Measurements from ENCODE around the gene ANTKMT. TPM values are rescaled to one million over a fixed set of nuclear protein-coding genes. Genes with fewer than 3 reads are reported as not detected.
A peak's percentile ranks its signal among the peaks of the same experiment; 100 is the strongest.

ANTKMT gene
- total RNA-seq, 4 donors from 2014 or later, result 43.7 to 98.7 (median 78.6) TPM

DNA sequence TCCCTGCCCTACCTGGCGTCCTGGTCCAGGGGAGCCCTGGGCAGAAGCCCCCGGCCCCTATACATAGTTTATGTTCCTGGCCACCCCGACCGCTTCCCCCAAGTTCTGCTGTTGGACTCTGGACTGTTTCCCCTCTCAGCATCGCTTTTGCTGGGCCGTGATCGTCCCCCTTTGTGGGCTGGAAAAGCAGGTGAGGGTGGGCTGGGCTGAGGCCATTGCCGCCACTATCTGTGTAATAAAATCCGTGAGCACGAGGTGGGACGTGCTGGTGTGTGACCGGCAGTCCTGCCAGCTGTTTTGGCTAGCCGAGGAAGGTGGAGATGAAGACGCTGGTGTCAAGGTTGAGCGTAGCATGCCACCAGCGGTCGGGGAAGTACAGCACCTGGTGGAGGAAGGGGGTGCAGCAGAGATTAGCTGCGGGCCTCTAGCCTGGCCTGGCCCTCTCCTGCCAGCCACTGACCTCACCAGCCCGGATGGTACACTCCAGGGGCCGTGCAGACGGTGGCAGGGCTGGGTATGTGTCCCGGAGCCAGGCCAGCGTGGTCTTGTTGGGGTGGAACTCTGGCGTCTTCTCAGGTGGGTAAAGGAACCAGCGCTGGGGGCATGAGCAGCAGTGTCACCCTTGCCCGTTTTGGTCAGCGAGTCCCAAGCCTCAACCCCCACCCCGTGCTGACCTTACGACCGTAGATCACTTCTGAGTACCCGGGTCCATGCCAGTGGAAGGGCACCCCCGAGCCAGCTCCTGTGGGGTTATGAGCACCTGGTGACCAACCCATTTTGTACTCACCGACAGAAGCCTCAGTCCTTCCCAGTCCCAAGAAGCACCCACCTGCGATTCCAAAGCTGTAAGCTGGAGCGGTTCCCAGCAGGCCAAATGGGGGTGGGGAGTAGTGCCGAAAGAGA lies 38.2 kb upstream of the ANTKMT start:
- TF ChIP-seq POLR2A (IDR thresholded peaks at IDR 0.05) (no peak), EP300 (IDR thresholded peaks at IDR 0.05) (no peak)
- TF ChIP-seq, protein P1, sequence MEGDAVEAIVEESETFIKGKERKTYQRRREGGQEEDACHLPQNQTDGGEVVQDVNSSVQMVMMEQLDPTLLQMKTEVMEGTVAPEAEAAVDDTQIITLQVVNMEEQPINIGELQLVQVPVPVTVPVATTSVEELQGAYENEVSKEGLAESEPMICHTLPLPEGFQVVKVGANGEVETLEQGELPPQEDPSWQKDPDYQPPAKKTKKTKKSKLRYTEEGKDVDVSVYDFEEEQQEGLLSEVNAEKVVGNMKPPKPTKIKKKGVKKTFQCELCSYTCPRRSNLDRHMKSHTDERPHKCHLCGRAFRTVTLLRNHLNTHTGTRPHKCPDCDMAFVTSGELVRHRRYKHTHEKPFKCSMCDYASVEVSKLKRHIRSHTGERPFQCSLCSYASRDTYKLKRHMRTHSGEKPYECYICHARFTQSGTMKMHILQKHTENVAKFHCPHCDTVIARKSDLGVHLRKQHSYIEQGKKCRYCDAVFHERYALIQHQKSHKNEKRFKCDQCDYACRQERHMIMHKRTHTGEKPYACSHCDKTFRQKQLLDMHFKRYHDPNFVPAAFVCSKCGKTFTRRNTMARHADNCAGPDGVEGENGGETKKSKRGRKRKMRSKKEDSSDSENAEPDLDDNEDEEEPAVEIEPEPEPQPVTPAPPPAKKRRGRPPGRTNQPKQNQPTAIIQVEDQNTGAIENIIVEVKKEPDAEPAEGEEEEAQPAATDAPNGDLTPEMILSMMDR (IDR thresholded peaks at IDR 0.05), result no peak
- 82 to 85% methylated on average over 34 to 36 of the region's 36 CpGs for WGBS, 2 donors
- Histone ChIP-seq H3K36me3 (peaks cover 0 to 49% (median 15%) of the 10 kb centered on the region in 3 donors), H3K9me3 (no peaks in the 10 kb centered on the region), H3K4me3 (no peak overlapping the region), H3K4me1 (peaks cover 0 to 65% (median 41%) of the 10 kb centered on the region in 4 donors), H3K27me3 (no peaks in the 10 kb centered on the region), H3K27ac (no peak overlapping the region)
- no peak for DNase-seq (ENCODE audit: low spot score in 2 of 2)

DNA sequence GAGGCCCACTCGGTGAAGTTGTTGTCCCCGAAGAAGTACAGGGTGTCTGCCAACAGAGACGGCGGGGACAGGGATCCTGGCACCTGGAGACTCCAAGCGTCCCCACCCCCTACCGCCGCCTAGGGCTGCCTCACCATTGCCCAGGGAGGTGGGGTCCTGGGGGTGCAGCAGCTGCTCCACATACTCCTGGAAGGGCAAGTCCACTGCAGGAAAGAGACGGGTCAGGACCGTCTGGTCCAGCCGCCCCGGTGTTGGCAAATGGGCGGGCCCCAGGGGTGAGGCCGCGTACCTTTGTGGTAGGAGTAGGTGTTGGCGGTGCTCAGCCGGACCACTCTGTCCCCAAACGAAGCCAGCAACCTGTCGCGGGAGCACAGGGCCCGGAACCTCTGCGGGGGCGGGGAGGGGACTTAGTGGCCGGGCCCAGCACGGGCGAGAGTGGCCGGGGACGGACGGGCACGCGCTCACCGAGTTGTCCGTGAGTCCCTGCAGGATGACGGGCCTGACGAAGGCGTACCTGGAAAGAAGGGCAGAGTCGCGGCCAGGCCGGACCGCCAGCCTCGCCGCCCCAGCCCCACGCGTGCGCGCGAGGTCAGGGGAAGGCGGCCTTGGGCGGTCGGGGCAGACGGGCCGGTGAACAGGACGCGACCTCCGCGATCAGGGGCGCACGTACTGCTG lies 37.4 kb upstream of the ANTKMT start:
- H3K4me3 ChIP-seq, result peak overlapping the region; percentile 56 to 84 (median 72)
- TF ChIP-seq, protein P1 (IDR thresholded peaks at IDR 0.05), result no peak
- no peak for TF ChIP-seq EP300 (IDR thresholded peaks at IDR 0.05)
- TF ChIP-seq POLR2A (IDR thresholded peaks at IDR 0.05), result no peak
- peaks cover 0 to 73% (median 39%) of the 10 kb centered on the region in 4 donors for H3K4me1 ChIP-seq
- H3K27ac ChIP-seq, result peak overlapping the region in 2 of 4 donors; percentile 76 to 84
- WGBS, 2 donors, result 17 to 43% methylated on average over 17 to 55 of the region's 57 CpGs
- H3K9me3 ChIP-seq, result no peaks in the 10 kb centered on the region
- DNase-seq (ENCODE audit: low spot score in 2 of 2), result no peak
- no peaks in the 10 kb centered on the region for H3K27me3 ChIP-seq
- peaks cover 0 to 53% (median 15%) of the 10 kb centered on the region in 3 donors for H3K36me3 ChIP-seq

DNA sequence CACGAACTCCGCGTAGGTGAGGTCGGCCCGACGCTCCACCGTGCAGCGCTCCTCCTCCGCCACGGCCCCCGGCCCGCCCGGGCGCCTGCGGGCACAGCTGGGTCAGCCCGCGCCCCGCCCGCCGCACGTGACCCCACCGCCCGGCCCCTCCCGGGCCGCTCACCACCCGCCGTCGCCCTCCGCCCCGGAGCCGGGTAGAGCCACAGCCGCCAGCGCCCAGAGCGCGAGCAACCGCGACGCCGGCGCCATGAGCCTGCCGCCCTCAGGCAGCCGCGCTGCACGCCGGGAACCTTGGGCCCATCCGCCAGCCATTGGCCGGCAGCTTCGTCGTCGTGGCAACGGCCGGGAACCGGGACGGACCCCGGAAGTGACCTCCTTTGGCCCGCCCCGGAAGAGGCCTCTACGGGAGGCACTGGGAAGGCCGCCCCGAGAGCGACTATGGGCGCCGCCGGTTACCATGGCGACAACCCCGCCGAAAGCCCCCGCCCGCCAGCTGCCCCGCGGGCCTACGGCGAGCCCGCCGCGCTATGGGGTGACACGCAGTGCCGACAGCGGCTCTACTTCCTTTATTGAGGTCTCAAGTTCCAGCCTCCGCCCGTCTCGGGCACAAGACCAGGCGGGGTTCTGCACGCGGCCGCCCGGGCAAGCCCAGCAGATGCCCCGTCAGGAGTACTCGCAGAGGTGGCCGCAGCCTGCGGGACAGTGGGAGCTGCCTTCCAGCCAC lies 36.7 kb upstream of the ANTKMT start, which contains the start of gene JMJD8:
Gene JMJD8 (minus strand): TSS at position 264 of the 724 bp plus-strand sequence. CDS start 15 bp downstream, at position 249.
- Histone ChIP-seq H3K36me3 (peaks cover 0 to 53% (median 15%) of the 10 kb centered on the region in 3 donors), H3K9me3 (no peaks in the 10 kb centered on the region), H3K4me1 (peaks cover 0 to 74% (median 42%) of the 10 kb centered on the region in 4 donors), H3K27me3 (no peaks in the 10 kb centered on the region), H3K4me3 (peak within 1 kb of the TSS; percentile 56 to 84 (median 72)), H3K27ac (peak within 1 kb of the TSS; percentile 49 to 84 (median 80))
- TF ChIP-seq, protein P1 (IDR thresholded peaks at IDR 0.05), result peak in 1 of 5 experiments; percentile 11
- TF ChIP-seq POLR2A (IDR thresholded peaks at IDR 0.05) (peak in 1 of 2 donors; percentile 39), EP300 (IDR thresholded peaks at IDR 0.05) (peak; percentile 85)
- WGBS, 2 donors, result 4 to 30% methylated on average over 6 to 73 of the region's 91 CpGs
- peak; percentile 93 to 95 for DNase-seq (ENCODE audit: low spot score in 2 of 2)

DNA sequence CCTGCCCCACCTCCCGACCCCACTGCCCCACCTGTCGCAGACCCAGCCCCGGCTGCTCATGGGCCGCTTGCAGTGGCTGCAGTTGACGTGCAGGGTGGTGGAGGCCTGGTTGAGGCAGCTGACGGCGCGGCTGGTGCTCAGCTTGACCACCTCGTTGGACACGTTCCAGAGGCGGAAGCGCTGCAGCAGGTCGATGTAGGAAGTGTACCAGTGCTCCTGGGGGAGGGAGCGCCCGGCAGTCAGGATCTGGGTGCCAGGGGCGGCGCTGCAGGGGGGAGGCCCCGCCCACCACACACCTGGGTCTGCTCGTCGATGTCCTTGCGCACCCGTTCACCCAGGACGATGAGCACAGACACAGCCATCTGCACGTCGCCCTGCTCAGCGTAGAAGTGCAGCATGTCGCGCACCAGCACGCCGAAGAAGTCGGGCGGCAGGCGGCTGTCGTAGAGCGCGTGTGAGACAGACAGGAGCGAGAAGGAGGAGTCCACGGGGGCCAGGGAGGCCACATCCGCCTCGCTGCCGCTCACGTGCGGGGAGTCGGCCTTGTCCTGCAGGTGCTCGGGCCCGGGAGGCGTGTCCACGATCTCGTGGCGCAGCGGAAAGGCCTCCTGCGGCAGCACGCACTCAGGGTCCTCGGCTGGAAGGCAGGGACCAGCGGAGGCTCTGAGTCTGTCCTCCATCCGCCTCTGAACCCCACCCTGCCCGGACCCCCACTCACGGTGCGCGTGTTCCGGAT lies 35.8 kb upstream of the ANTKMT start:
- H3K27ac ChIP-seq, result peak overlapping the region in 3 of 4 donors; percentile 76 to 84 (median 84)
- peaks cover 0 to 76% (median 46%) of the 10 kb centered on the region in 4 donors for H3K4me1 ChIP-seq
- WGBS, 2 donors, result 90 to 93% methylated on average over 53 to 55 of the region's 61 CpGs
- DNase-seq (ENCODE audit: low spot score in 2 of 2), result no peak
- H3K4me3 ChIP-seq, result peak overlapping the region; percentile 55 to 78 (median 61)
- no peak for TF ChIP-seq POLR2A (IDR thresholded peaks at IDR 0.05)
- no peak for TF ChIP-seq EP300 (IDR thresholded peaks at IDR 0.05)
- TF ChIP-seq, protein P1 (IDR thresholded peaks at IDR 0.05), result no peak
- H3K9me3 ChIP-seq, result no peaks in the 10 kb centered on the region
- H3K36me3 ChIP-seq, result peaks cover 0 to 53% (median 15%) of the 10 kb centered on the region in 3 donors
- H3K27me3 ChIP-seq, result no peaks in the 10 kb centered on the region
